HCT116 (cell line): Measurements from ENCODE around the gene KLHL25. TPM values are rescaled to one million over a fixed set of nuclear protein-coding genes. Genes with fewer than 3 reads are reported as not detected.

Experiments used
- ATAC-seq: fragments of 200-7000 bp; cut with Tn5 transposase; 2 replicates; pipeline ENCODE4 v1.9.1; 2020; ENCODE audit warnings: mild to moderate bottlenecking, moderate library complexity
- BruUV-seq: library from RNA; stranded (reverse); fragments of 400-500 nt; replicated peaks from 2 replicates; lab custom pipeline; 2021; lab: Mats Ljungman, UMichigan
- CTCF ChIA-PET: fragments of 300-600 bp; sonication (Branson Sonifier 250); formaldehyde crosslinking; loops from one replicate; lab custom pipeline; 2021; ENCODE audit warnings: antibody characterized with exemption; lab: Charles Lee
- POLR2A ChIA-PET: fragments of 300-600, 350-600 bp; sonication (Branson Sonifier 250); formaldehyde crosslinking; loops from one replicate; lab custom pipeline; 2021; ENCODE audit warnings: antibody characterized with exemption; lab: Charles Lee
- RAD21 ChIA-PET, 2 experiments: fragments of 300-600 bp; sonication (Branson Sonifier 250); formaldehyde crosslinking; loops; one replicate each; lab custom pipeline; 2023; ENCODE audit warnings: low total read pairs in 2 of 2; ENCODE audit not compliant: uncharacterized antibody in 2 of 2, unreplicated experiment in 2 of 2, low non-redundant PET in 1 of 2; lab: Charles Lee
- DNase-seq: peaks from one replicate; pipeline ENCODE4 v3.0.0-alpha.2; 2010; ENCODE audit warnings: low read depth, low spot score
- H2AFZ ChIP-seq: fragments of 200-600 bp; shearing (Covaris generic), sonication (generic); 2 replicates; pipeline ENCODE4 v1.6.1; 2017; ENCODE audit warnings: low read depth, mixed run types, mixed read lengths, antibody characterized with exemption, low read length; ENCODE audit not compliant: poor library complexity, severe bottlenecking
- H3K27ac ChIP-seq: 2 replicates; pipeline ENCODE4 v1.5.1; 2012; ENCODE audit warnings: low read depth, low read length
- H3K27me3 ChIP-seq: fragments of 200-600 bp; sonication (generic); 2 replicates; pipeline ENCODE4 v1.6.1; 2016; ENCODE audit warnings: mixed run types, low read length, mixed read lengths; ENCODE audit not compliant: insufficient read depth
- H3K36me3 ChIP-seq, 2 experiments: fragments of 200-500 bp in 1 of 2; fragments of 200-600 bp in 1 of 2; sonication (Bioruptor generic) in 1 of 2; sonication (generic) in 1 of 2; 2 replicates each; pipeline versions ENCODE4 v1.5.1 to v1.6.1; 2014 to 2016; ENCODE audit warnings: low read length in 2 of 2, inconsistent platforms in 1 of 2, mixed read lengths in 1 of 2, mixed run types in 1 of 2; ENCODE audit not compliant: insufficient read depth in 2 of 2, control insufficient read depth in 1 of 2
- H3K4me1 ChIP-seq, 2 experiments: fragments of 200-600 bp in 1 of 2; sonication (generic) in 1 of 2; 2 replicates each; pipeline versions ENCODE4 v1.5.1 to v1.6.1; 2012 to 2017; ENCODE audit warnings: low read length in 2 of 2, inconsistent platforms in 1 of 2, mild to moderate bottlenecking in 1 of 2, mixed read lengths in 1 of 2, mixed run types in 1 of 2, moderate library complexity in 1 of 2; ENCODE audit not compliant: insufficient read depth in 2 of 2, control insufficient read depth in 1 of 2
- H3K4me2 ChIP-seq: fragments of 200-600 bp; sonication (generic); 2 replicates; pipeline ENCODE4 v1.6.1; 2017; ENCODE audit warnings: mixed run types, low read length, mixed read lengths
- H3K4me3 ChIP-seq, 2 experiments: fragments of 200-600 bp in 1 of 2; sonication (generic) in 1 of 2; replicated peaks in 1 of 2; 2 replicates each; pipeline ENCODE4 v1.5.1; 2011 to 2016; ENCODE audit warnings: low read length in 2 of 2, control low read depth in 1 of 2, low read depth in 1 of 2, mild to moderate bottlenecking in 1 of 2, mixed read lengths in 1 of 2, mixed run types in 1 of 2
- H3K79me2 ChIP-seq: fragments of 200-600 bp; sonication (generic); 2 replicates; pipeline ENCODE4 v1.6.1; 2017; ENCODE audit warnings: mild to moderate bottlenecking, mixed run types, low read length, moderate library complexity, mixed read lengths; ENCODE audit not compliant: insufficient read depth
- H3K9ac ChIP-seq: fragments of 200-600 bp; sonication (generic); 2 replicates; pipeline ENCODE4 v1.6.1; 2016; ENCODE audit warnings: low read length, mixed read lengths
- H3K9me2 ChIP-seq: fragments of 200-600 bp; sonication (generic), shearing (Covaris generic); 2 replicates; pipeline ENCODE4 v1.6.1; 2017; ENCODE audit warnings: mixed run types, mild to moderate bottlenecking, moderate library complexity; ENCODE audit not compliant: insufficient read depth
- H3K9me3 ChIP-seq, 2 experiments: fragments of 200-500 bp in 1 of 2; fragments of 200-600 bp in 1 of 2; sonication (Bioruptor generic) in 1 of 2; sonication (generic) in 1 of 2; 2 replicates each; pipeline ENCODE4 v1.6.1; 2014 to 2017; ENCODE audit warnings: low read length in 2 of 2, mixed read lengths in 2 of 2, inconsistent platforms in 1 of 2, low read depth in 1 of 2, mild to moderate bottlenecking in 1 of 2, mixed run types in 1 of 2, moderate library complexity in 1 of 2; ENCODE audit not compliant: control insufficient read depth in 1 of 2, insufficient read depth in 1 of 2
- H4K20me1 ChIP-seq: fragments of 200-600 bp; sonication (generic), shearing (Covaris generic); 2 replicates; pipeline ENCODE4 v1.6.1; 2017; ENCODE audit warnings: mixed run types, mild to moderate bottlenecking, moderate library complexity; ENCODE audit not compliant: insufficient read depth
- CEBPB ChIP-seq: IDR thresholded peaks from 2 replicates; pipeline ENCODE4 v1.6.1; 2012; ENCODE audit warnings: low read depth
- EZH2phosphoT487 ChIP-seq: fragments of 200-600 bp; IDR thresholded peaks from 2 replicates; pipeline ENCODE4 v1.6.1; 2018; ENCODE audit warnings: antibody characterized with exemption, borderline replicate concordance
- FOSL1 ChIP-seq: IDR thresholded peaks from 2 replicates; pipeline ENCODE4 v1.6.1; 2012; ENCODE audit warnings: low read depth
- JUND ChIP-seq: IDR thresholded peaks from 2 replicates; pipeline ENCODE4 v1.6.1; 2012
- POLR2AphosphoS5 ChIP-seq: IDR thresholded peaks from 2 replicates; pipeline ENCODE4 v1.6.1; 2011; ENCODE audit warnings: mild to moderate bottlenecking, low read depth, low read length, moderate library complexity
- RAD21 ChIP-seq: IDR thresholded peaks from 2 replicates; pipeline ENCODE4 v1.6.1; 2012; ENCODE audit warnings: low read depth, mild to moderate bottlenecking
- SIN3A ChIP-seq: IDR thresholded peaks from 2 replicates; pipeline ENCODE4 v1.6.1; 2012; ENCODE audit warnings: low read depth
- SP1 ChIP-seq: IDR thresholded peaks from 2 replicates; pipeline ENCODE4 v1.6.1; 2012; ENCODE audit warnings: low read depth
- SRF ChIP-seq: IDR thresholded peaks from 2 replicates; pipeline ENCODE4 v1.6.1; 2012; ENCODE audit warnings: low read depth
- YY1 ChIP-seq: IDR thresholded peaks from 2 replicates; pipeline ENCODE4 v1.6.1; 2011; ENCODE audit warnings: low read length, low read depth, moderate library complexity, mild to moderate bottlenecking; ENCODE audit not compliant: insufficient replicate concordance; ENCODE audit errors: extremely low read depth
- ZNF274 ChIP-seq: fragments of 200-500 bp; sonication (Bioruptor generic); IDR thresholded peaks from 2 replicates; pipeline ENCODE4 v1.6.1; 2014; ENCODE audit warnings: mild to moderate bottlenecking, low read depth, low read length, inconsistent platforms
- intact Hi-C: fragments of 100-400 bp; cut with micrococcal nuclease; formaldehyde crosslinking; loops from 2 replicates; pipeline ENCODE4 v1.10.0; 2022
- total RNA-seq: library from RNA; stranded (reverse); gene quantifications from one replicate; pipeline ENCODE4 v1.2.1, GENCODE V29; 2021; ENCODE audit not compliant: unreplicated experiment
- TF ChIP-seq, protein P1 (sequence below): IDR thresholded peaks from 2 replicates; pipeline ENCODE4 v1.6.1; 2012
- TF ChIP-seq, protein P2 (sequence below): IDR thresholded peaks from 2 replicates; pipeline ENCODE4 v1.6.1; 2011; ENCODE audit warnings: mild to moderate bottlenecking, low read length, moderate library complexity; ENCODE audit not compliant: insufficient replicate concordance; ENCODE audit errors: extremely low read depth
- TF ChIP-seq, protein P3 (sequence below): IDR thresholded peaks from 2 replicates; pipeline ENCODE4 v1.6.1; 2012
- TF ChIP-seq, protein P4 (sequence below), 3 experiments: fragments of 200-600 bp in 1 of 3; sonication (generic) in 1 of 3; IDR thresholded peaks in 2 of 3; conservative IDR thresholded peaks in 1 of 3; 2 replicates each; pipeline ENCODE4 v1.5.1; 2012 to 2017; ENCODE audit warnings: low read depth in 2 of 3, low read length in 2 of 3, antibody characterized with exemption in 1 of 3, borderline replicate concordance in 1 of 3, control low read depth in 1 of 3, mild to moderate bottlenecking in 1 of 3, mixed read lengths in 1 of 3, mixed run types in 1 of 3, moderate library complexity in 1 of 3; ENCODE audit not compliant: insufficient read depth in 1 of 3

KLHL25 gene
- total RNA-seq, 1 experiment from 2014 or later: 5.3 TPM

DNA sequence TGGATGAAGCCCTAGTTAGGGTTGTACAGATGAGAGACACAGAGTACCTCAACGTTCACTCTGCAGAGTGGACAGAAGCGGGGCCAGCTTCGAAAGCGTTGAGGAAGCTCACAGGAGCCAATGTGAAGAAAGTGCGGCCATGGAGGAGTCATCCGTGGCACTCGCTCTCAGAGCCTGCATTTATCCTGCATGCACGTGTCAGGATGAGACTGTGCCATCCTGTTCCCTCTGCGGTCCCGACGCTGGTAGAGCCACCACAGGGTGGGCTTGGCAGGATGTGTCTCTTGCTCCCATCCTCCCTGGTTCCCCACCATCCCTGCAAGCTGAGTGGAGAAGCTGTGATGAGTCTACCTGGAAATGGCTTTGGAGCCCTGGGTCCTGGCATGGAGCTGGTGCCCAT lies 39.3 kb downstream of the KLHL25 start:
- TF ChIP-seq POLR2AphosphoS5 (no peak), SIN3A (no peak), YY1 (no peak), SP1 (no peak), EZH2phosphoT487 (no peak), ZNF274 (no peak), RAD21 (no peak), SRF (no peak), CEBPB (no peak), JUND (no peak), FOSL1 (no peak)
- TF ChIP-seq, protein P1, sequence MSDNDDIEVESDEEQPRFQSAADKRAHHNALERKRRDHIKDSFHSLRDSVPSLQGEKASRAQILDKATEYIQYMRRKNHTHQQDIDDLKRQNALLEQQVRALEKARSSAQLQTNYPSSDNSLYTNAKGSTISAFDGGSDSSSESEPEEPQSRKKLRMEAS: no peak
- TF ChIP-seq, protein P2, sequence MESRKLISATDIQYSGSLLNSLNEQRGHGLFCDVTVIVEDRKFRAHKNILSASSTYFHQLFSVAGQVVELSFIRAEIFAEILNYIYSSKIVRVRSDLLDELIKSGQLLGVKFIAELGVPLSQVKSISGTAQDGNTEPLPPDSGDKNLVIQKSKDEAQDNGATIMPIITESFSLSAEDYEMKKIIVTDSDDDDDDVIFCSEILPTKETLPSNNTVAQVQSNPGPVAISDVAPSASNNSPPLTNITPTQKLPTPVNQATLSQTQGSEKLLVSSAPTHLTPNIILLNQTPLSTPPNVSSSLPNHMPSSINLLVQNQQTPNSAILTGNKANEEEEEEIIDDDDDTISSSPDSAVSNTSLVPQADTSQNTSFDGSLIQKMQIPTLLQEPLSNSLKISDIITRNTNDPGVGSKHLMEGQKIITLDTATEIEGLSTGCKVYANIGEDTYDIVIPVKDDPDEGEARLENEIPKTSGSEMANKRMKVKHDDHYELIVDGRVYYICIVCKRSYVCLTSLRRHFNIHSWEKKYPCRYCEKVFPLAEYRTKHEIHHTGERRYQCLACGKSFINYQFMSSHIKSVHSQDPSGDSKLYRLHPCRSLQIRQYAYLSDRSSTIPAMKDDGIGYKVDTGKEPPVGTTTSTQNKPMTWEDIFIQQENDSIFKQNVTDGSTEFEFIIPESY: no peak
- TF ChIP-seq, protein P3, sequence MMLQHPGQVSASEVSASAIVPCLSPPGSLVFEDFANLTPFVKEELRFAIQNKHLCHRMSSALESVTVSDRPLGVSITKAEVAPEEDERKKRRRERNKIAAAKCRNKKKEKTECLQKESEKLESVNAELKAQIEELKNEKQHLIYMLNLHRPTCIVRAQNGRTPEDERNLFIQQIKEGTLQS: no peak
- TF ChIP-seq, protein P4, sequence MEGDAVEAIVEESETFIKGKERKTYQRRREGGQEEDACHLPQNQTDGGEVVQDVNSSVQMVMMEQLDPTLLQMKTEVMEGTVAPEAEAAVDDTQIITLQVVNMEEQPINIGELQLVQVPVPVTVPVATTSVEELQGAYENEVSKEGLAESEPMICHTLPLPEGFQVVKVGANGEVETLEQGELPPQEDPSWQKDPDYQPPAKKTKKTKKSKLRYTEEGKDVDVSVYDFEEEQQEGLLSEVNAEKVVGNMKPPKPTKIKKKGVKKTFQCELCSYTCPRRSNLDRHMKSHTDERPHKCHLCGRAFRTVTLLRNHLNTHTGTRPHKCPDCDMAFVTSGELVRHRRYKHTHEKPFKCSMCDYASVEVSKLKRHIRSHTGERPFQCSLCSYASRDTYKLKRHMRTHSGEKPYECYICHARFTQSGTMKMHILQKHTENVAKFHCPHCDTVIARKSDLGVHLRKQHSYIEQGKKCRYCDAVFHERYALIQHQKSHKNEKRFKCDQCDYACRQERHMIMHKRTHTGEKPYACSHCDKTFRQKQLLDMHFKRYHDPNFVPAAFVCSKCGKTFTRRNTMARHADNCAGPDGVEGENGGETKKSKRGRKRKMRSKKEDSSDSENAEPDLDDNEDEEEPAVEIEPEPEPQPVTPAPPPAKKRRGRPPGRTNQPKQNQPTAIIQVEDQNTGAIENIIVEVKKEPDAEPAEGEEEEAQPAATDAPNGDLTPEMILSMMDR (IDR thresholded peaks at IDR 0.05 in 2 of 3, conservative IDR thresholded peaks at IDR 0.05 in 1 of 3; ENCODE audit: borderline replicate concordance in 1 of 3, insufficient read depth in 1 of 3, low read depth in 2 of 3, low read length in 2 of 3): no peak
- Histone ChIP-seq H3K9me3 (no peaks in the 10 kb centered on the region), H3K36me3 (no peaks in the 10 kb centered on the region; a peak in 1 of 4 replicates), H3K4me3 (no peak overlapping the region), H3K79me2 (no peaks in the 10 kb centered on the region), H3K4me2 (no peak overlapping the region), H3K9me2 (no peaks in the 10 kb centered on the region), H3K9ac (no peak overlapping the region), H2AFZ (no peak overlapping the region), H4K20me1 (no peaks in the 10 kb centered on the region), H3K27me3 (no peaks in the 10 kb centered on the region), H3K27ac (no peak overlapping the region), H3K4me1 (no peaks in the 10 kb centered on the region)
- BruUV-seq: no TSS peak
- ChIA-PET POLR2A (no interaction called here), CTCF (interaction anchor here (0.6 kb wide), 1 partner anchor 20 kb away, joined by 4 read pairs; no protein-coding TSS in a partner anchor), RAD21 (no interaction called here)
- DNase-seq (no peak), ATAC-seq (no peak)
- intact Hi-C loops: no loop called here
